ENCODE results near the gene ZNF462.

- no peak for TF ChIP-seq MYBL2 (CRISPR knock-in tag; IDR thresholded peaks at IDR 0.05)
- TF ChIP-seq E2F4 (CRISPR knock-in tag; IDR thresholded peaks at IDR 0.05; ENCODE audit: borderline replicate concordance, low read depth) = no peak
These were observed 53.7 kb downstream of the ZNF462 start for GRCh38 chr9:106916466-106917235.
